ENCODE data around the gene NEDD4. TPM values are rescaled to one million over a fixed set of nuclear protein-coding genes. Genes with fewer than 3 reads are reported as not detected.
"Not testable (repeated sequence)": the region's sequence is repeated elsewhere in the genome, so short reads cannot be mapped to it uniquely, and the experiment has no call there.

Gene NEDD4
- total RNA-seq, 2 donors from 2014 or later: 14.8 to 15.0 TPM

- ATAC-seq (peak; percentile 18 to 40), DNase-seq (ENCODE audit: low spot score in 2 of 2) (no peak)
- H3K27ac Mint-ChIP-seq: no peak overlapping the region
- H3K36me3 Mint-ChIP-seq: peaks cover 11 to 15% of the 10 kb centered on the region in 2 donors
- H3K9me3 Mint-ChIP-seq: peaks cover 0 to 6% of the 10 kb centered on the region in 2 donors
Measured at GRCh38 chr15:56019060-56019793, 25.8 kb upstream of the NEDD4 start.

GRCh38 chr15:56017920-56018319, 24.5 kb upstream of the NEDD4 start:
- Mint-ChIP-seq H3K9me3 (peaks cover 6 to 12% of the 10 kb centered on the region in 2 donors), H3K27ac (no peak overlapping the region), H3K36me3 (peaks cover 11 to 21% of the 10 kb centered on the region in 2 donors)
- ATAC-seq (no peak), DNase-seq (ENCODE audit: low spot score in 2 of 2) (no peak)

- ATAC-seq (no peak), DNase-seq (ENCODE audit: low spot score in 2 of 2) (no peak)
- Mint-ChIP-seq H3K27ac (no peak overlapping the region), H3K9me3 (peaks cover 6 to 14% of the 10 kb centered on the region in 2 donors), H3K36me3 (peaks cover 11 to 17% of the 10 kb centered on the region in 2 donors)
Measured at GRCh38 chr15:56017511-56017910, 24.1 kb upstream of the NEDD4 start.

- Mint-ChIP-seq H3K36me3 (peaks cover 11 to 15% of the 10 kb centered on the region in 2 donors), H3K27ac (no peak overlapping the region), H3K9me3 (peaks cover 6 to 14% of the 10 kb centered on the region in 2 donors)
- no peak for DNase-seq (ENCODE audit: low spot score in 2 of 2)
- ATAC-seq: no peak
Measured at GRCh38 chr15:56016281-56016680, 22.9 kb upstream of the NEDD4 start.

- peaks cover 11 to 15% of the 10 kb centered on the region in 2 donors for H3K36me3 Mint-ChIP-seq
- ATAC-seq (no peak), DNase-seq (ENCODE audit: low spot score in 2 of 2) (no peak)
- H3K9me3 Mint-ChIP-seq: peaks cover 6 to 14% of the 10 kb centered on the region in 2 donors
- H3K27ac Mint-ChIP-seq: no peak overlapping the region
Measured at GRCh38 chr15:56014677-56015076, 21.3 kb upstream of the NEDD4 start.

GRCh38 chr15:56007053-56007452, 13.6 kb upstream of the NEDD4 start:
- H3K36me3 Mint-ChIP-seq: not testable (repeated sequence)

GRCh38 chr15:56006371-56006770, 13.0 kb upstream of the NEDD4 start:
- H3K9me3 Mint-ChIP-seq, H3K36me3 Mint-ChIP-seq: not testable (repeated sequence)

More at GRCh38 chr15:56007053-56007452, 13.6 kb upstream of the NEDD4 start:
- H3K27ac Mint-ChIP-seq; ATAC-seq; H3K9me3 Mint-ChIP-seq; DNase-seq (ENCODE audit: low spot score in 2 of 2): not testable (repeated sequence)

GRCh38 chr15:56004281-56004680, 10.9 kb upstream of the NEDD4 start:
- not testable (repeated sequence) for H3K9me3 Mint-ChIP-seq; H3K27ac Mint-ChIP-seq; DNase-seq (ENCODE audit: low spot score in 2 of 2); ATAC-seq; H3K36me3 Mint-ChIP-seq

More at GRCh38 chr15:56006371-56006770, 13.0 kb upstream of the NEDD4 start:
- ATAC-seq; DNase-seq (ENCODE audit: low spot score in 2 of 2); H3K27ac Mint-ChIP-seq: not testable (repeated sequence)

- not testable (repeated sequence) for H3K27ac Mint-ChIP-seq; DNase-seq (ENCODE audit: low spot score in 2 of 2); ATAC-seq; H3K9me3 Mint-ChIP-seq; H3K36me3 Mint-ChIP-seq
Measured at GRCh38 chr15:56003777-56004176, 10.4 kb upstream of the NEDD4 start.

GRCh38 chr15:56003277-56003676, 9.9 kb upstream of the NEDD4 start:
- not testable (repeated sequence) for H3K27ac Mint-ChIP-seq; H3K36me3 Mint-ChIP-seq; H3K9me3 Mint-ChIP-seq; DNase-seq (ENCODE audit: low spot score in 2 of 2); ATAC-seq

- ATAC-seq (no peak), DNase-seq (ENCODE audit: low spot score in 2 of 2) (no peak)
- Mint-ChIP-seq H3K27ac (no peak overlapping the region), H3K9me3 (peaks cover 0 to 5% of the 10 kb centered on the region in 2 donors), H3K36me3 (no peaks in the 10 kb centered on the region)
Measured at GRCh38 chr15:56001471-56002078, 8.2 kb upstream of the NEDD4 start.

- Mint-ChIP-seq H3K9me3 (peaks cover 0 to 5% of the 10 kb centered on the region in 2 donors), H3K36me3 (no peaks in the 10 kb centered on the region), H3K27ac (no peak overlapping the region)
- ATAC-seq (no peak), DNase-seq (ENCODE audit: low spot score in 2 of 2) (no peak)
Measured at GRCh38 chr15:55999658-56000057, 6.2 kb upstream of the NEDD4 start.

- DNase-seq (ENCODE audit: low spot score in 2 of 2) (no peak), ATAC-seq (no peak)
- H3K36me3 Mint-ChIP-seq: no peaks in the 10 kb centered on the region
- no peak overlapping the region for H3K27ac Mint-ChIP-seq
- H3K9me3 Mint-ChIP-seq: peaks cover 0 to 5% of the 10 kb centered on the region in 2 donors
Measured at GRCh38 chr15:55998478-55998877, 5.1 kb upstream of the NEDD4 start.

GRCh38 chr15:55993804-55994560, 570 bp upstream of the NEDD4 start:
- peak overlapping the region in 1 of 2 donors; percentile 53 for H3K27ac Mint-ChIP-seq
- H3K9me3 Mint-ChIP-seq: no peaks in the 10 kb centered on the region
- no peak for ATAC-seq
- no peaks in the 10 kb centered on the region for H3K36me3 Mint-ChIP-seq
- DNase-seq (ENCODE audit: low spot score in 2 of 2): no peak

GRCh38 chr15:55992769-55993110, 672 bp downstream of the NEDD4 start:
- Mint-ChIP-seq H3K9me3 (no peaks in the 10 kb centered on the region), H3K27ac (peak overlapping the region in 1 of 2 donors; percentile 53), H3K36me3 (no peaks in the 10 kb centered on the region)
- DNase-seq (ENCODE audit: low spot score in 2 of 2): no peak
- no peak for ATAC-seq

GRCh38 chr15:55991802-55992768, 1.3 kb downstream of the NEDD4 start:
- H3K36me3 Mint-ChIP-seq: no peaks in the 10 kb centered on the region
- peak overlapping the region in 1 of 2 donors; percentile 53 for H3K27ac Mint-ChIP-seq
- no peaks in the 10 kb centered on the region for H3K9me3 Mint-ChIP-seq
- DNase-seq (ENCODE audit: low spot score in 2 of 2): no peak
- ATAC-seq: no peak

Measured in activated naive CD4-positive, alpha-beta T cell treated with anti-CD3 and anti-CD28 coated beads, Interleukin-2, amount 50 U/mL, for 72 hours (primary cell).